Heart left ventricle (tissue), 16 donors: Measurements from ENCODE around the gene MYO10. TPM values are rescaled to one million over a fixed set of nuclear protein-coding genes. Genes with fewer than 3 reads are reported as not detected.
A peak's percentile ranks its signal among the peaks of the same experiment; 100 is the strongest.

ENCODE experiments used
- ATAC-seq, 4 donors: fragments of 200-7000 bp; cut with Tn5 transposase; one replicate each; pipeline ENCODE4 v1.9.1; 2020 to 2022; ENCODE audit warnings: moderate library complexity in 4 of 4, mild to moderate bottlenecking in 3 of 4, moderate number of reproducible peaks in 1 of 4
- DNase-seq, 5 donors: peaks; one replicate each; pipeline ENCODE4 v3.0.0-alpha.2; 2020
- H3K27ac ChIP-seq, 12 donors: fragments of 200-600 bp; sonication (generic) in 4 of 12; one replicate each; pipeline versions ENCODE4 v1.5.0 to v1.8.0; 2016 to 2022; ENCODE audit warnings: mild to moderate bottlenecking in 2 of 12
- H3K27me3 ChIP-seq, 9 donors: fragments of 200-600 bp; sonication (generic) in 2 of 9; one replicate each; pipeline versions ENCODE4 v1.5.1 to v1.8.0; 2016 to 2022; ENCODE audit warnings: mild to moderate bottlenecking in 3 of 9
- H3K36me3 ChIP-seq, 9 donors: fragments of 200-600 bp; sonication (generic) in 2 of 9; one replicate each; pipeline versions ENCODE4 v1.5.0 to v1.8.0; 2018 to 2022; ENCODE audit warnings: mild to moderate bottlenecking in 2 of 9
- H3K4me1 ChIP-seq, 12 donors: fragments of 200-600 bp; sonication (generic) in 4 of 12; one replicate each; pipeline versions ENCODE4 v1.5.0 to v1.8.0; 2016 to 2022; ENCODE audit warnings: mild to moderate bottlenecking in 3 of 12
- H3K4me3 ChIP-seq, 12 donors: fragments of 200-600 bp; sonication (generic) in 4 of 12; one replicate each; pipeline versions ENCODE4 v1.5.0 to v1.8.0; 2017 to 2022; ENCODE audit warnings: mild to moderate bottlenecking in 9 of 12, moderate library complexity in 4 of 12
- H3K9me3 ChIP-seq, 12 donors: fragments of 200-600 bp; sonication (generic) in 4 of 12; one replicate each; pipeline versions ENCODE4 v1.5.0 to v1.8.0; 2016 to 2022; ENCODE audit warnings: mild to moderate bottlenecking in 1 of 12
- POLR2A ChIP-seq, 2 donors: fragments of 450-650 bp; IDR thresholded peaks; one replicate each; pipeline ENCODE4 v1.6.1; 2017; ENCODE audit warnings: antibody characterized with exemption in 2 of 2, mild to moderate bottlenecking in 2 of 2, moderate library complexity in 2 of 2
- WGBS, 4 donors: extraction: QIAGEN DNeasy Blood & Tissue Kit in 2 of 4; methylation state at CpG; one replicate each; pipeline versions ENCODE4 v1.1.5 to v1.1.7; 2013 to 2018; 5-methylcytosine and 5-hydroxymethylcytosine counted together
- intact Hi-C, 10 donors: fragments of 100-400 bp; cut with DNase I; formaldehyde crosslinking; loops; one replicate each; pipeline versions ENCODE4 v1.11.1 to v1.14.2; 2022
- polyA plus RNA-seq, 2 donors: library from polyadenylated mRNA; stranded (reverse); fragments of 200-250 nt; gene quantifications; one replicate each; pipeline ENCODE4 v1.2.3, GENCODE V29; 2013
- total RNA-seq, 9 donors: library from RNA; depleted of rRNA in 2 of 9; stranded (reverse); fragments of >200 nt in 2 of 9; fragmentation: NEBNext Ultra II Directional in 3 of 9; extraction: Animal tissue kit (Norgen Biotek cat#: 25700) in 3 of 9; gene quantifications; one replicate each; pipeline versions ENCODE4 v1.1.0 to v1.2.4, GENCODE V29; 2016 to 2023
- TF ChIP-seq, protein P1 (sequence below), 12 donors: fragments of 200-600 bp; sonication (generic) in 4 of 12; IDR thresholded peaks; one replicate each; pipeline versions ENCODE4 v1.5.0 to v1.8.0; 2018 to 2022; ENCODE audit warnings: antibody characterized with exemption in 12 of 12, mild to moderate bottlenecking in 5 of 12
- donor health status: ischemic (EF 13 %, LVEDD 7.1; RV severe dilation, severe dysfunction).
- donor health status: healthy with polysubstance abuse.
- donor health status: DM: no; HTN: yes; CAD: no.
- donor health status: DM: no; HTN: no; CAD: no.
- donor health status: ischemic (EF 25% LVEDD 6.9; RV normal size, moderate dysfunction).
- donor health status: ischemic (EF 25% LVEDD 5.7; RV mildly dilated, moderate dysfunction).
- donor health status: healthy.
- donor health status: DM: yes; HTN: yes; CAD: no.
- donor health status: ischemic (EF 35%, LVEDD 5.7; RV mildly dilated, moderate dysfunction).
- donor health status: nonischemic (EF 11% LVEDD 7.7; RV severe dilation, severe dysfunction).
- donor health status: DM: yes; HTN: yes; CAD: no.
- donor health status: PGD.
- donor health status: ischemic (EF 29% LVEDD 5.4; RV normal size, mild dysfunction).
- donor health status: nonischemic (EF 23%, LVEDD 6.1; RV moderate dilation, normal function).

MYO10 gene
- total and polyA plus RNA-seq, 11 donors = 2.0 to 17.3 (median 3.8) TPM

DNA sequence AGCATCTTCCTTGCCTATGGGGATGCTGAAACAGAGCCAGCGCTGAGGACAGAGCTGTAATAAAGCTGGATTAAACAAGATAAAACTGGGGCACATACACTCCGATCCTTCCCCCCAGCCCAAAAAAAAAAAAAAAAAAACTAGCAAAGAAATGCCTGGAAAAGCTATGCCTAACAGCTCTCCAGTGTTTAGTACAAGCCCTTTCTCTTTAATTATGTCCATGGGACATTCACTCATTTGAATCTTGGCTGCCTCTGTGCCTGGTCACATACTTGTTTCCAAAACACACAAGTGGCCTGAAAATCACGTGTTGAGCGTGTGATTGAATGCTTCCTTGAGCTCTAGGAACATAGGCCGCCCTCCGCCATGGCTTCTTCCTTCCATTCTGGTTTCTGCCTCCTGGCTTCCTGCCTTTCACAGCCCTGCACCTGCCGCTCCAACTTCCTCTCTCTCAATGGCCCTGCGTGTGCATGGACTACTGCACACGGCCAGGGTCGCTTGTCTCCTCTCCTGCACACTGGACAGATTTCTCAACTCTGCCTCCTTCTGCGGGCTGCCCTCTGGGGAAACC lies 208.2 kb downstream of the MYO10 start:
- H3K27me3 ChIP-seq = no peaks in the 10 kb centered on the region
- intact Hi-C loops = no loop called here
- H3K36me3 ChIP-seq = peaks cover 0 to 5% (median 0%) of the 10 kb centered on the region in 9 donors
- H3K9me3 ChIP-seq = peaks cover 0 to 6% (median 0%) of the 10 kb centered on the region in 12 donors
- H3K4me1 ChIP-seq = peaks cover 0 to 26% (median 13%) of the 10 kb centered on the region in 12 donors
- peak; percentile 35 to 72 (median 56) for ATAC-seq
- H3K27ac ChIP-seq = no peak overlapping the region
- DNase-seq = peak in 3 of 5 donors; percentile 35 to 40 (median 38)
- H3K4me3 ChIP-seq = no peak overlapping the region
- 38 to 51% (median 45%) methylated on average over 11 of the region's 11 CpGs for WGBS, 4 donors
- TF ChIP-seq POLR2A (IDR thresholded peaks at IDR 0.05) = no peak
- TF ChIP-seq, protein P1, sequence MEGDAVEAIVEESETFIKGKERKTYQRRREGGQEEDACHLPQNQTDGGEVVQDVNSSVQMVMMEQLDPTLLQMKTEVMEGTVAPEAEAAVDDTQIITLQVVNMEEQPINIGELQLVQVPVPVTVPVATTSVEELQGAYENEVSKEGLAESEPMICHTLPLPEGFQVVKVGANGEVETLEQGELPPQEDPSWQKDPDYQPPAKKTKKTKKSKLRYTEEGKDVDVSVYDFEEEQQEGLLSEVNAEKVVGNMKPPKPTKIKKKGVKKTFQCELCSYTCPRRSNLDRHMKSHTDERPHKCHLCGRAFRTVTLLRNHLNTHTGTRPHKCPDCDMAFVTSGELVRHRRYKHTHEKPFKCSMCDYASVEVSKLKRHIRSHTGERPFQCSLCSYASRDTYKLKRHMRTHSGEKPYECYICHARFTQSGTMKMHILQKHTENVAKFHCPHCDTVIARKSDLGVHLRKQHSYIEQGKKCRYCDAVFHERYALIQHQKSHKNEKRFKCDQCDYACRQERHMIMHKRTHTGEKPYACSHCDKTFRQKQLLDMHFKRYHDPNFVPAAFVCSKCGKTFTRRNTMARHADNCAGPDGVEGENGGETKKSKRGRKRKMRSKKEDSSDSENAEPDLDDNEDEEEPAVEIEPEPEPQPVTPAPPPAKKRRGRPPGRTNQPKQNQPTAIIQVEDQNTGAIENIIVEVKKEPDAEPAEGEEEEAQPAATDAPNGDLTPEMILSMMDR (IDR thresholded peaks at IDR 0.05) = no peak

GRCh38 chr5:16726538-16726946 lies 209.5 kb downstream of the MYO10 start:
- Histone ChIP-seq H3K36me3 (peaks cover 0 to 5% (median 0%) of the 10 kb centered on the region in 9 donors), H3K27ac (no peak overlapping the region)
- no peak for TF ChIP-seq POLR2A (IDR thresholded peaks at IDR 0.05)
- TF ChIP-seq, protein P1 (IDR thresholded peaks at IDR 0.05) = no peak

GRCh38 chr5:16725575-16725974 lies 210.5 kb downstream of the MYO10 start:
- peaks cover 0 to 6% (median 0%) of the 10 kb centered on the region in 12 donors for H3K9me3 ChIP-seq
- no peak overlapping the region for H3K4me3 ChIP-seq
- TF ChIP-seq POLR2A (IDR thresholded peaks at IDR 0.05) = no peak
- TF ChIP-seq, protein P1 (IDR thresholded peaks at IDR 0.05) = no peak
- WGBS, 4 donors = 93 to 96% (median 96%) methylated on average over 7 of the region's 7 CpGs
- no peak for DNase-seq
- H3K4me1 ChIP-seq = peaks cover 0 to 26% (median 13%) of the 10 kb centered on the region in 12 donors
- H3K27me3 ChIP-seq = no peaks in the 10 kb centered on the region
- peaks cover 0 to 5% (median 0%) of the 10 kb centered on the region in 9 donors for H3K36me3 ChIP-seq
- no peak overlapping the region for H3K27ac ChIP-seq
- ATAC-seq = no peak
- intact Hi-C loops = no loop called here

More at GRCh38 chr5:16726538-16726946, 209.5 kb downstream of the MYO10 start:
- Histone ChIP-seq H3K4me3 (no peak overlapping the region), H3K4me1 (peaks cover 0 to 26% (median 13%) of the 10 kb centered on the region in 12 donors), H3K9me3 (peaks cover 0 to 6% (median 0%) of the 10 kb centered on the region in 12 donors), H3K27me3 (no peaks in the 10 kb centered on the region)
- 61 to 66% (median 63%) methylated on average over 5 of the region's 5 CpGs for WGBS, 4 donors
- intact Hi-C loops = no loop called here
- DNase-seq = peak in 2 of 5 donors; percentile 21 to 28
- peak in 3 of 4 donors; percentile 42 to 82 (median 59) for ATAC-seq

- Histone ChIP-seq H3K36me3 (no peaks in the 10 kb centered on the region), H3K4me3 (no peak overlapping the region), H3K27ac (no peak overlapping the region), H3K27me3 (no peaks in the 10 kb centered on the region), H3K4me1 (peaks cover 0 to 26% (median 13%) of the 10 kb centered on the region in 12 donors), H3K9me3 (peaks cover 0 to 6% (median 0%) of the 10 kb centered on the region in 12 donors)
- no peak for ATAC-seq
- DNase-seq = no peak
- TF ChIP-seq, protein P1 (IDR thresholded peaks at IDR 0.05) = no peak
- TF ChIP-seq POLR2A (IDR thresholded peaks at IDR 0.05) = no peak
- intact Hi-C loops = no loop called here
- 76 to 96% (median 78%) methylated on average over 6 of the region's 6 CpGs for WGBS, 4 donors
Observed at GRCh38 chr5:16723821-16724220, 212.3 kb downstream of the MYO10 start.
